Psoas muscle (tissue), 8 donors: Measurements from ENCODE around the gene DMKN. TPM values are rescaled to one million over a fixed set of nuclear protein-coding genes. Genes with fewer than 3 reads are reported as not detected.

Experiments used
- ATAC-seq, 4 donors: fragments of 200-7000 bp; cut with Tn5 transposase; one replicate each; pipeline ENCODE4 v1.9.1; 2020; ENCODE audit warnings: moderate library complexity in 3 of 4, mild to moderate bottlenecking in 2 of 4
- DNase-seq, 2 donors: peaks; one replicate each; pipeline ENCODE4 v3.0.0-alpha.2; 2020
- H3K27ac ChIP-seq: fragments of 200-600 bp; one replicate; pipeline ENCODE4 v1.8.0; 2022
- H3K27me3 ChIP-seq, 3 donors: fragments of 200-600 bp in 1 of 3; one replicate each; pipeline versions ENCODE4 v1.6.1 to v1.8.0; 2013 to 2022; ENCODE audit warnings: low read length in 2 of 3, mild to moderate bottlenecking in 2 of 3, moderate library complexity in 1 of 3; ENCODE audit not compliant: insufficient read depth in 3 of 3
- H3K36me3 ChIP-seq, 2 donors: fragments of 200-600 bp in 1 of 2; one replicate each; pipeline versions ENCODE4 v1.6.1 to v1.8.0; 2013 to 2022; ENCODE audit warnings: low read depth in 1 of 2, mild to moderate bottlenecking in 1 of 2, moderate library complexity in 1 of 2; ENCODE audit not compliant: insufficient read depth in 1 of 2
- H3K4me1 ChIP-seq: fragments of 200-600 bp; one replicate; pipeline ENCODE4 v1.8.0; 2022
- H3K4me3 ChIP-seq: fragments of 200-600 bp; one replicate; pipeline ENCODE4 v1.8.0; 2022; ENCODE audit warnings: mild to moderate bottlenecking
- H3K9me3 ChIP-seq: fragments of 200-600 bp; one replicate; pipeline ENCODE4 v1.8.0; 2022
- WGBS, 3 donors: extraction: QIAGEN DNeasy Blood & Tissue Kit; methylation state at CpG; one replicate each; pipeline versions ENCODE4 v1.1.6 to v1.1.7; 2013; 5-methylcytosine and 5-hydroxymethylcytosine counted together
- intact Hi-C, 2 donors: fragments of 100-400 bp; cut with DNase I; formaldehyde crosslinking; loops; one replicate each; pipeline versions ENCODE4 v1.11.0 to v1.14.2; 2022
- polyA plus RNA-seq, 3 donors: library from polyadenylated mRNA; stranded (reverse); fragments of 200-250 nt; gene quantifications; one replicate each; pipeline ENCODE4 v1.2.3, GENCODE V29; 2013
- total RNA-seq, 4 donors: library from RNA; stranded (reverse); fragmentation: NEBNext Ultra II Directional in 2 of 4; extraction: Animal tissue kit (Norgen Biotek cat#: 25700) in 2 of 4; gene quantifications; one replicate each; pipeline versions ENCODE4 v1.2.1 to v1.2.4, GENCODE V29; 2021 to 2023
- TF ChIP-seq, protein P1 (sequence below): fragments of 200-600 bp; IDR thresholded peaks from one replicate; pipeline ENCODE4 v1.8.0; 2022; ENCODE audit warnings: antibody characterized with exemption
- donor health status: healthy with polysubstance abuse.
- donor health status: DM: no; HTN: no; CAD: no; lungs with moderate emphysema.
- donor health status: Bipolar disorder and iron deficiency.
- donor health status: healthy.
- donor health status: DM: yes; HTN: yes; CAD: no.
- donor health status: DM: no; HTN: no; CAD: no.
- donor health status: DM: no; HTN: no; CAD: no.
- donor health status: DM: yes; HTN: yes; CAD: no.

DMKN gene
- total and polyA plus RNA-seq, 7 donors, result 0.21 to 0.77 (median 0.54) TPM; not detected in 1

DNA sequence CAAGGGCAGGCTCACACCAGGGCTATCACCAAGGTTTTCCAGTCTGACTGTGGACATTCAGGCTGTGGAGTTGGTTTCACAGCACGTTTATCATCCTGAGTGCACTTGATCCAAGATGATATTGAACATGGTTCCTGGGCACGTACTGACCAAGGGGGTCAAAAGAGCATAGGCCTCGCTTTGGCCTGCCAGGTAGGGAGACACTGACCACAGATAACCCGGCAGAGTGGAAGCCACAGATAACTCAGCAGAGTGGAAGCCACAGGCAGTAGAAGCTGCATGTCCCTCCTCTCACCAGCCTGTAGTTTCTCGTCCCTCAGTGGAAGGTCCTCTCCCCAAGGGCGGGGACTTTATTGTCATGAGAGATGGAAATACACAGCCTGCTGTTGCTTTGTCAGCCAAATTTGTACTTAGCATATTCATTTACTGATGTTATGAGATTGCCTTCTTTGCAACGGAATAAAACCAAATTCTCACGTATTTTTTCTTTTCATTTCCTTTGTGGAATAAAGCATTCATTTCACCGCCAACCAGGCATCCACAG lies 14.4 kb downstream of the DMKN start:
- TF ChIP-seq, protein P1, sequence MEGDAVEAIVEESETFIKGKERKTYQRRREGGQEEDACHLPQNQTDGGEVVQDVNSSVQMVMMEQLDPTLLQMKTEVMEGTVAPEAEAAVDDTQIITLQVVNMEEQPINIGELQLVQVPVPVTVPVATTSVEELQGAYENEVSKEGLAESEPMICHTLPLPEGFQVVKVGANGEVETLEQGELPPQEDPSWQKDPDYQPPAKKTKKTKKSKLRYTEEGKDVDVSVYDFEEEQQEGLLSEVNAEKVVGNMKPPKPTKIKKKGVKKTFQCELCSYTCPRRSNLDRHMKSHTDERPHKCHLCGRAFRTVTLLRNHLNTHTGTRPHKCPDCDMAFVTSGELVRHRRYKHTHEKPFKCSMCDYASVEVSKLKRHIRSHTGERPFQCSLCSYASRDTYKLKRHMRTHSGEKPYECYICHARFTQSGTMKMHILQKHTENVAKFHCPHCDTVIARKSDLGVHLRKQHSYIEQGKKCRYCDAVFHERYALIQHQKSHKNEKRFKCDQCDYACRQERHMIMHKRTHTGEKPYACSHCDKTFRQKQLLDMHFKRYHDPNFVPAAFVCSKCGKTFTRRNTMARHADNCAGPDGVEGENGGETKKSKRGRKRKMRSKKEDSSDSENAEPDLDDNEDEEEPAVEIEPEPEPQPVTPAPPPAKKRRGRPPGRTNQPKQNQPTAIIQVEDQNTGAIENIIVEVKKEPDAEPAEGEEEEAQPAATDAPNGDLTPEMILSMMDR, result no peak
- 72 to 76% (median 76%) methylated on average over 9 of the region's 9 CpGs for WGBS, 3 donors

DNA sequence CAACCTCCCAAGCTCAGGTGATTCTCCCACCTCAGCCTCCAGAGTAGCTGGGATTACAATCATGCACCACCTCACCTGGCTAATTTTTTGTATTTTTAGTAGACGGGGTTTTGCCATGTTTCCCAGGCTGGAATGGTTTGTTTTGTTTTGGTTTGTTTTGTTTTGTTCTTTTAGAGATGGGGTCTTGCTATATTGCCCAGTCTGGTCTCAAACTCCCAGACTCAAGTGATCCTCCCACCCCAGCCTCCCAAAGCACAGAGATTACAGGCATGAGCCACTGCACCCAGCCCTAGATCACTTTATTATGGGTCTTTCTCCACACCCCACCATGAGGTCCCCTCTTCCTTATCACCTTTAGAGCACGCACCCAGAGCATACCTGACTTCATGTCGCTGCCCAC lies 15.2 kb downstream of the DMKN start:
- Histone ChIP-seq H3K27me3 (peaks cover 0 to 7% (median 0%) of the 10 kb centered on the region in 3 donors), H3K36me3 (no peaks in the 10 kb centered on the region), H3K9me3 (no peaks in the 10 kb centered on the region), H3K4me1 (peaks cover 3% of the 10 kb centered on the region), H3K27ac (no peak overlapping the region), H3K4me3 (no peak overlapping the region)
- no peak for ATAC-seq
- WGBS, 3 donors, result 76 to 91% (median 87%) methylated on average over 3 of the region's 3 CpGs
- TF ChIP-seq, protein P1, result no peak
- intact Hi-C loops, result loop anchor here (10.0 kb wide), 2 partner anchors 143 to 223 kb away; partner anchors contain the start of gene FFAR3 (in 1 of the 2)
- no peak for DNase-seq

More for the DNA sequence above, 14.4 kb downstream of the DMKN start:
- intact Hi-C loops, result loop anchor here (10.0 kb wide), 2 partner anchors 144 to 224 kb away; partner anchors contain the start of gene FFAR3 (in 1 of the 2)
- Histone ChIP-seq H3K4me1 (peaks cover 3% of the 10 kb centered on the region), H3K9me3 (no peaks in the 10 kb centered on the region), H3K4me3 (no peak overlapping the region), H3K27ac (no peak overlapping the region), H3K27me3 (peaks cover 0 to 7% (median 0%) of the 10 kb centered on the region in 3 donors), H3K36me3 (no peaks in the 10 kb centered on the region)
- peak in 1 of 2 donors; percentile 8 for DNase-seq
- ATAC-seq, result no peak

DNA sequence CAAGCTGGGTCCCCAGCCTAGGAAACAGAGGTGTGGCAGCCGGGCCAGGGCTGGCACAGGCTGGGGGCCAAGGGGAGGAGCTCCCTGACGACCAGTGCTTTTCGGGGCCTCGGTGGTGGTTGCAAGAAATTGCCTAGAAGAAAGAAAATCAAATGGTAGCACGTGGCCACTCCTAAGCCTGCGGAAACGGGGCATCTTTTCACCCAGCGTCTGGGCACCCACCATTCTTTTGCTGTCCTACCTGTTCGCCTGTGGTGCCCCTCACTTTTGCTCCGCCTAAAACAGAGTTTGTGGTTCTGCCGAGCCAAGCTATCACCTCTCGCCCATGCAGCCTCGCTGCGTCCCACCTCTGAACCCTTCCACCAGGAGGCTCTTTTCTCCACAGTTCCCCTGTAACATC lies 16.0 kb downstream of the DMKN start:
- H3K4me3 ChIP-seq, result no peak overlapping the region
- H3K36me3 ChIP-seq, result no peaks in the 10 kb centered on the region
- WGBS, 3 donors, result 57 to 72% (median 60%) methylated on average over 13 to 14 of the region's 14 CpGs
- H3K4me1 ChIP-seq, result peaks cover 3% of the 10 kb centered on the region
- ATAC-seq (no peak), DNase-seq (no peak)
- H3K27me3 ChIP-seq, result peaks cover 0 to 2% (median 0%) of the 10 kb centered on the region in 3 donors
- H3K27ac ChIP-seq, result no peak overlapping the region
- H3K9me3 ChIP-seq, result no peaks in the 10 kb centered on the region
- TF ChIP-seq, protein P1, result no peak
- intact Hi-C loops, result loop anchor here (10.0 kb wide), 2 partner anchors 143 to 223 kb away; partner anchors contain the start of gene FFAR3 (in 1 of the 2)

DNA sequence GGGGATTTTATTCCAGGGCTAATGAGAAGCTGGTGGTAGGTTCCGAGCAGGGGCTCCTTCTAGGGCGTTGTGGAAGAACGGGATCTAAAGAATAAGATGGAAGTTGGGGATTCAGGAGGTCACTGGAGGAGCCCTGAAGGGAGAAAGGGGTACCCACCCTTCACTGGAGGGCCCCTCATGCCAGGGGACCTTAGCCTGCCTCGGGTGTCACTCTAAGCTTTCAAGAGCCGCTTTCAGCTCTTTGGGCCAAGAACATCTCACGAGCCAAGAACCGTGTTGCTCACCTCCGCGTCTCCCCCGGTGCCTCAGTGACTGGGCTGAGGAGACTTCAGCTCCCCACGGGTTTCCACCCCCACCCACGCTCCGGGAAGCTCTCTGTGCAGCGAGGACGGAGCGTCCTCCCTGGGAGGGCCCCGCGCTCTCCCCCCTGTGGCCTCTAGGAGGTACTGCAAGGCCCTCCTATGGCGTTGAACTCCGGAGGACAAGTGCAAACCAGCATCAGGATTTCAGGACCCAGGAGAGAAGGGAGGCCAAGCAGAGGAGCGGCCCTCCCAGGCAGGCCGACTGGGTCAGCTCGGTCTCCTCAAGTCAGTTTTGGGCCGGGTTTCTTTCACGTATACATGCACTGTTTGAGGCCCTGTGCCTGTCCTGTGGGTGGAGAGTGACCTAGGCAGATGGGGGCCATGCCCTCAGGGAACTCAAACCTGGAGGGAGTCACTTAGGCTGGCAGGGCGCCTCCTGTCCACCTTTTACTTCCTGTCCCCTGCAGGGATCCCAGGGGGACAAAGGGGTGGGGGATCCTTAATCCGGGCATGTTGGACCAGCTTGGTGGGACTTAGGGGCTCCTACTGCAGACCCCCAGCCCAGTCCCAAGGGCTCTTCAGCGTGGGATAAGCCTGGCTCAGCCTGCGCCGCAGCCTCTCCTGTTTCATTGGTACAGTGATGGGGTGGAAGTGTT lies 18.1 kb downstream of the DMKN start:
- TF ChIP-seq, protein P1, result peak; percentile 89
- Histone ChIP-seq H3K36me3 (no peaks in the 10 kb centered on the region), H3K4me3 (no peak overlapping the region), H3K4me1 (peaks cover 3% of the 10 kb centered on the region), H3K9me3 (no peaks in the 10 kb centered on the region), H3K27ac (no peak overlapping the region), H3K27me3 (peaks cover 0 to 4% (median 0%) of the 10 kb centered on the region in 3 donors)
- 22 to 25% (median 23%) methylated on average over 29 to 30 of the region's 30 CpGs for WGBS, 3 donors
- peak; percentile 79 to 91 (median 85) for ATAC-seq
- DNase-seq, result peak; percentile 57 to 78
- intact Hi-C loops, result loop anchor here (2.0 to 10.0 kb wide), 3 partner anchors 141 to 221 kb away; partner anchors contain the start of gene FFAR3 (in 1 of the 2)
